Activated naive CD4-positive, alpha-beta T cell treated with anti-CD3 and anti-CD28 coated beads, Interleukin-2, amount 10 ng/mL, durations not matched to agents 7 days and 5 days (primary cell): ENCODE results near the gene CAPZB.
A peak's percentile ranks its signal among the peaks of the same experiment; 100 is the strongest.

Source experiments
- CTCF ChIA-PET: fragments of 350-600 bp; sonication (Branson Sonifier 250); formaldehyde crosslinking; loops from one replicate; lab custom pipeline; 2021; ENCODE audit warnings: antibody characterized with exemption; lab: Charles Lee
- DNase-seq: peaks from one replicate; pipeline ENCODE4 v3.0.0-alpha.2; 2020
- H3K27ac Mint-ChIP-seq: one replicate; pipeline ENCODE4 v1.8.0; 2021; ENCODE audit warnings: mild to moderate bottlenecking, moderate library complexity, mixed read lengths
- H3K27me3 Mint-ChIP-seq: one replicate; pipeline ENCODE4 v1.8.0; 2021; ENCODE audit warnings: mild to moderate bottlenecking, mixed read lengths
- H3K36me3 Mint-ChIP-seq: one replicate; pipeline ENCODE4 v1.8.0; 2021; ENCODE audit warnings: mixed read lengths
- H3K4me1 Mint-ChIP-seq: one replicate; pipeline ENCODE4 v1.8.0; 2021; ENCODE audit warnings: mixed read lengths
- H3K4me3 Mint-ChIP-seq: one replicate; pipeline ENCODE4 v1.8.0; 2021; ENCODE audit warnings: mild to moderate bottlenecking, moderate library complexity, mixed read lengths
- H3K9me3 Mint-ChIP-seq: one replicate; pipeline ENCODE4 v1.8.0; 2021; ENCODE audit warnings: mixed read lengths

Gene CAPZB

DNA sequence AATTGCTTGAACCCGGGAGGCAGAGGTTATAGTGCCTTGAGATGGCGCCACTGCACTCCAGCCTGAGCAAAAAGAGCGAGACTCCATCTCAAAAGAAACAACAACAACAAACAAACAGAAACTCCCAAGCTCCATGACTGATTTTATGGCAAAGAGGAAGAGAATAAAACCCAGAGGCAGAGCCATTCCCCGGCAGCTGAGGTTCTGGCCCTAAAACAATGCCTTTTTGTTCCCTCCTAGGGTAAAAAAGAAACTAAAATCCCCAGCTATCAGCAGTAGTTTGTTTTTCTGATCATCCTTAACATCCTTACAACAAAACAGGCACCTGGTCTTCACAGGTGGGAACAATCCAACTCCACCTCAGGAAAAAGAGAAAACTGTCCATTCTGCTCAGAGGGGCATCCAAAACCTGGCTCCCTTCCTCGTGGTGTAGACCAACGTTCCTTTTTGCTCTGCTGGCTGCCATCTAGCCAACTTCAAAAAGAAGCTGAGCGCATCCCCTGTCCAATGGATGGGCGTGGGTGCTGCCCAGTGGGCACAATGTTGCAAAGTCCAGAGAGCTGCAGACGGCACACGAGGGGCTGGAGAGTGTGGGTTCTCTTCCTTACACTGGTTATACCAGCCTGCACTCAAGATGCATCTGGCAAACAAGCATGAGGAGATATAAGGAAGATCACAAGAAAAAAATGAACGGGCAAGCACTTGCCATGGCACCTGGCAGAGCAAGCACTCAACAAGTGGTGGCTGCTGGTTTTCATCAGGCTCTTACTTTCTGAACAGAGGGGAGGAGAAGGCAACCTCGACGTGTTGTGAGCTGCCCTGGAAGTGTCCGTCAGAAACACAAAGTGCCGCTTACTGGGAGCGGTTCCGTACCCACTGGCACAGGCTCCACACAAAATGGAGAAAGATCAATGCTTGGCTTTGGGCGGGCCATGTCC, 118.5 kb downstream of the CAPZB start:
- CTCF ChIA-PET: interaction anchor here (1.3 to 1.4 kb wide), 2 partner anchors 24 to 215 kb away, joined by 3 to 5 read pairs; no protein-coding TSS in a partner anchor
- Mint-ChIP-seq H3K4me1 (peaks cover 6% of the 10 kb centered on the region), H3K27ac (peak overlapping the region; percentile 73), H3K36me3 (peaks cover 16% of the 10 kb centered on the region), H3K27me3 (no peaks in the 10 kb centered on the region), H3K9me3 (no peaks in the 10 kb centered on the region), H3K4me3 (no peak overlapping the region)
- DNase-seq: no peak

DNA sequence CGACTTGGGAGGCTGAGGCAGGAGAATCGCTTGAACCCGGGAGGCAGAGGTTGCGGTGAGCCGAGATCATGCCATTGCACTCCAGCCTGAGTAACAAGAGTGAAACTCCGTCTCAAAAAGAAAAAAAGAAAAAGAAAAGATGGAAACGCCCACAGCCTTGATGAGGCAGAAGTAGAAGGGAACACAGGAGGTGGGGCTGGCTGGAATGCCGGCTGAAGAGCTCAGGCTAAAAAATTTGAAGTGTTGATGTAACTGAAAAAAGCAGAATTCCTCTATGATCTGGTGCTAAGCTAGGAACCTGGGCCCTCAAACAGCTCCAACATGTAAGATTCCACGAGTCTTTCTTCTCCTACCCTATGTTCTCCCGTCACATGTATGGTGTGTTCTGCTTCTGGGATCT, 119.6 kb downstream of the CAPZB start:
- Mint-ChIP-seq H3K36me3 (peaks cover 15% of the 10 kb centered on the region), H3K4me1 (peaks cover 15% of the 10 kb centered on the region), H3K9me3 (no peaks in the 10 kb centered on the region), H3K27me3 (no peaks in the 10 kb centered on the region), H3K27ac (no peak overlapping the region), H3K4me3 (no peak overlapping the region)
- DNase-seq: no peak
- CTCF ChIA-PET: interaction anchor here (1.3 kb wide), 2 partner anchors 24 to 216 kb away, joined by 3 to 4 read pairs; no protein-coding TSS in a partner anchor

DNA sequence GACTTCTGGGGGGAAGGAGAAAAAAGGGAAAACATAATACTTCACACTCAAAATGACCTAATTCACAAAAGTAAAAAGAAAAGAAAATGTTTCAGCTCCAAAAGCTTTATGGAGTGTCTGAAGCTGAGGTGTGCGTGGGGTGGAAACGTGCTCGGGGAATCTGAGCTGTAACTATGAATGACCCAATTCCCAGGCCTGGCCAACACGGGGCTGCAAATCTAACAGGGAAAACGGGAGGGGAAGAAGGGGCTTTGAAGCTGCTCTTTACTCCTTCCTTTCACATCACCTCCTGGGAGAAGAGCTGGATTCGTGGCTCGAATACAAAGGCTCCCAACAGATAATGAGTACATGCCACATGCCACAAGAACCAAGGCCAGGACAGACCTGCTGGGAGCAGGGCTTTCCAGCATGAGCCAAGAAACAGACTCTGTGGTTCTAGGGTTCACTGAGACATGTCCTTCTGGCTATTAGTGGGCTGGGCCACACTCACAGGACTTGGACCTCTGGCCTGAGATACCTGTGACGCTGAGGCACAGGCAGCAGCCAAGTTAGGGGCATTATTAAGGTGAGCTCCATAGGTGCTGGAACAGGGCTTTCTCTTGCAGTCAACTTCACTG, 121.7 kb downstream of the CAPZB start:
- H3K27ac Mint-ChIP-seq: no peak overlapping the region
- DNase-seq: no peak
- no peaks in the 10 kb centered on the region for H3K9me3 Mint-ChIP-seq
- no peaks in the 10 kb centered on the region for H3K27me3 Mint-ChIP-seq
- CTCF ChIA-PET: no interaction called here
- H3K4me1 Mint-ChIP-seq: peaks cover 30% of the 10 kb centered on the region
- H3K36me3 Mint-ChIP-seq: peaks cover 18% of the 10 kb centered on the region
- H3K4me3 Mint-ChIP-seq: no peak overlapping the region

DNA sequence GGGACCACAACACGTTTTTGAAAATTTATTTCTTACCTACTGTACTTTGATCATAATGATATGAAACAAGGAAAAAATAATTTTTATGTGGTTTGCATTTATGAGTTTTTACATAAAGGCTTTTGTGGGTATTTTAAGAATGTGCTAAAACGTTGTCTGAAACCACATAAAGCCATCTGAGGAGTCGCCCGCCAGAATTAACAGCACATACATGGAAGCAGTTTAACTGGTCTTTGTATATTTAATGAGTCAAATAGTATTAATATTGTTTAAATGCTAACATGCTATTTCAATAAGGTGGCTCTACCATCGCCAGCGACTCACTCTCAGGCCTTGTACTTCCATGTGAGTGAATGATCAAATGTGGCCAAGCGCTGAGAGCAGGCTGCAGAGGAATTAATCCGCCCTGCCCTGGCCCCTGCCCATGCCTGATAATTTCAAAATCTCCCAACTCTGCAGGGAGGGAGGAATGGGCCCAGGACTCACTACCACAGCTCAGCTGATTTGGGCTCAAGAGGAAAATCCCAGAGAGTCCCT, 123.7 kb downstream of the CAPZB start:
- CTCF ChIA-PET: no interaction called here
- no peak overlapping the region for H3K4me3 Mint-ChIP-seq

DNA sequence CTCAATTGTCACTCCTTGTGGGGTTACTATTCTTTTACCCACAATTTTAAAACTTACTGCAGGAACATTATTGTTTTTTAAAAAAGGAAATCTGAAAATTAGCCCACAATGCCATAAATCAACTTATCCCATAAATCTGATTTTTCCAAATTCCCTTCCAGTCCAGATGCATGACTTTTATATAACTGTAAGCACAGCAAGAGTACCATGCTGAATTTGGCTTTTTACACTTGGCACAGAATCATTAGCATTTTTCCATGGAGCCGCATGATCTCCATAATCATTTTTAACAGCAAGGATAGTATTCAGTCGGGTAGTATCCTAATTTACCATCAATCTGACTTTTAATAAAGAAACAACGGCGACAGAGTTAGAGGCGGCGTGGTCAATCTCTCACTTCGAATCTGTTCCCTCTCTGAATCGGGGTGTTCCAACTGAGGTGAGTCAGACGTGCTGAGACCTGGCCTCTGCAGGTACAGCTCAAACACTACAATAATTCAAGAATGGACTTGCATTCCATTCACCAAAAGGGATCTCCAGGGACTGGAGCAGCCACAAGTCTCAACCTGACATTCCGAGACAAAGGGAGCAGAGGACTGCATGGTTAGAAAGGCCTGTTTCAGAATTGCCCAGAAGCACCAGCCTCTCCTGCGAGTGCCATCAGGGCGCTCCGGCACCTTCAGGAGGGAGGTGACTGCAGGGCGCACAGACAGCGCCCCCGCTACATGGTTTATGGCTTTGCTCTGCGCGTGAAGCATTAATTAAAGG, 124.3 kb downstream of the CAPZB start:
- Mint-ChIP-seq H3K36me3 (peaks cover 28% of the 10 kb centered on the region), H3K4me3 (no peak overlapping the region), H3K27me3 (no peaks in the 10 kb centered on the region), H3K9me3 (no peaks in the 10 kb centered on the region), H3K27ac (peak overlapping the region; percentile 56), H3K4me1 (peaks cover 27% of the 10 kb centered on the region)
- CTCF ChIA-PET: no interaction called here
- no peak for DNase-seq

More for the DNA sequence above, 123.7 kb downstream of the CAPZB start:
- peaks cover 28% of the 10 kb centered on the region for H3K4me1 Mint-ChIP-seq
- DNase-seq: no peak
- peaks cover 24% of the 10 kb centered on the region for H3K36me3 Mint-ChIP-seq
- H3K9me3 Mint-ChIP-seq: no peaks in the 10 kb centered on the region
- H3K27ac Mint-ChIP-seq: no peak overlapping the region
- H3K27me3 Mint-ChIP-seq: no peaks in the 10 kb centered on the region

DNA sequence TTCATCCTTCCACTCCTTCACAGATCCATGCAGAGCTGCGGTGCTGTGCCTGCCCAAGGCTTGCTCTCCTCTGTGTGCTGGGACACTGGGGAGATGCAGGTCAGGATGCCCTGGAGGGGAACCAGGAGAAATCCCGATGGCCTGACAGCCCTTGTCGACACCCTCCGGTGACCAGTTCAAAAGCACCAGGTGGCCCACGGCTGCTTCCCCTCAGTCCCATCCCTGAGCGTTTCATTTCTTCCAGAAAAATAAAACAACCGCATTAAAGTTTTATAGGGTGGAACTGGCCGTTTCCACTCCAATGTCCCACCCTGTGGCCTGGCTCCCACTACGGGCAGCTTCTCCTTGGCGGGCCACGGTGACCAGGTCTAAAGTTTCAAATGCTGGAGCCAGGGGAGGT, 124.9 kb downstream of the CAPZB start:
- no peaks in the 10 kb centered on the region for H3K9me3 Mint-ChIP-seq
- H3K36me3 Mint-ChIP-seq: peaks cover 34% of the 10 kb centered on the region
- H3K27ac Mint-ChIP-seq: peak overlapping the region; percentile 78
- peaks cover 27% of the 10 kb centered on the region for H3K4me1 Mint-ChIP-seq
- H3K4me3 Mint-ChIP-seq: no peak overlapping the region
- H3K27me3 Mint-ChIP-seq: no peaks in the 10 kb centered on the region
- CTCF ChIA-PET: no interaction called here
- no peak for DNase-seq

DNA sequence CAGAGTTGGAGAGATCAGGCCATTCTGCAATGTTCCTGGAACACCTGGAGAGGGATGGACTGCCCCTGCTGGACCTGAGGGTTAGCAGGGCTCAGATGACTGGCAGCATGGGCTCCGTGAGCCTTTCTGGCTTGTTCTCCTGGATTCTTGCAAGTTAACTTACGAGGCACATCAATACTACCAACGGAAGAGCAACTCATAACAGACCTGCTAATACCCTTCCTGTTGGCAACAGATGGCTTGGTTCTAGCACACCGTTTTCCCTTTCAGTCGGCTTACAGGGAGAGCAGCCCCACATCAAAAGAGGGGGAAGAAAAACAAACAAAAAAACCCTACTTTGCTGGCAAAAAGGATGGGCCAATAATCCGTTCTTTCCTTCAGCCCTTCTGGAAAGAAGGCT, 125.3 kb downstream of the CAPZB start:
- Mint-ChIP-seq H3K36me3 (peaks cover 33% of the 10 kb centered on the region), H3K4me3 (no peak overlapping the region), H3K27ac (peak overlapping the region; percentile 78), H3K4me1 (peaks cover 27% of the 10 kb centered on the region), H3K27me3 (no peaks in the 10 kb centered on the region), H3K9me3 (no peaks in the 10 kb centered on the region)
- DNase-seq: no peak
- CTCF ChIA-PET: no interaction called here

DNA sequence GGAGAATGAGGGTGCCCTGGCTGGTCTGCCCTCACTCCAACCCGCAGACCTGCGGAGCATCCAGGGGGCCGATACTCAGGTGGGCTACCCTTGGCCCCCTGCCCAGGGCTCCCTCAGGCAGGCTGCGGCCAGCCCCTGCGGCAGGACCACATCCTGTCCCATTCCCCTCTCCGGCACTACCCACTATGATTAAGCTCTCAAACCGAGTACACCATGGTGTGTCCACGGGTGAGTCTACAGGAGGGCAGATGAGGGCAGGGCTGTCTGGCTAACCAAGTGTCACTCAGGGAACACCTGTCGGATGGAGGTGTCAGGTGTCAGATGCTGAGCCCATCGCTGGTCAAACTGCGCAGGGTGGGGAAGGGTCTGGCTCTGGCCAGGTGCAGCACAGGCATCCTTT, 126.0 kb downstream of the CAPZB start:
- no peaks in the 10 kb centered on the region for H3K9me3 Mint-ChIP-seq

DNA sequence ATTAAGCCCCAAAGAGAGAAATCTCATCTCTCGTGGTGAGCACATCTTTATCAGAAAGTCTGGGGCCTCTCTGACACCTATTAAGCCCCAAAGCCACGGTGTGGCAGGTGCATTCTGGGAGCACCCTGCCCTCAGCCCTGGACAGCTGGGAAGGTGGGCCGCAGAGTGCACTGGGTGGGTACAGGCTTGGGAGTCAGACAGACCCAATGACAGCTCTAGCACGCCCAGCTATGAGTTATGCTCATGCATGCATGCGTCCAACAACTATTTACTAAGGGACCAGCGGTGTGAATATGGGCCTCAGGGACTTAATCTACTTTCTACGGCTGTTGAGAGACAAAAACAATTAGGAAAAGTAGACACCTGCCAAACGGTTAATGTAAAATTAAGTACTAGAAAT, 126.6 kb downstream of the CAPZB start:
- H3K9me3 Mint-ChIP-seq: no peaks in the 10 kb centered on the region
- no peak for DNase-seq
- H3K4me1 Mint-ChIP-seq: peaks cover 27% of the 10 kb centered on the region
- H3K36me3 Mint-ChIP-seq: peaks cover 41% of the 10 kb centered on the region
- CTCF ChIA-PET: no interaction called here
- H3K27me3 Mint-ChIP-seq: no peaks in the 10 kb centered on the region
- H3K4me3 Mint-ChIP-seq: no peak overlapping the region
- H3K27ac Mint-ChIP-seq: no peak overlapping the region

More for the DNA sequence above, 126.0 kb downstream of the CAPZB start:
- H3K4me1 Mint-ChIP-seq: peaks cover 27% of the 10 kb centered on the region
- no peaks in the 10 kb centered on the region for H3K27me3 Mint-ChIP-seq
- H3K27ac Mint-ChIP-seq: no peak overlapping the region
- H3K36me3 Mint-ChIP-seq: peaks cover 35% of the 10 kb centered on the region
- CTCF ChIA-PET: interaction anchor here (0.6 kb wide), 1 partner anchor 288 kb away, joined by 5 read pairs; no protein-coding TSS in a partner anchor
- no peak for DNase-seq
- H3K4me3 Mint-ChIP-seq: no peak overlapping the region

DNA sequence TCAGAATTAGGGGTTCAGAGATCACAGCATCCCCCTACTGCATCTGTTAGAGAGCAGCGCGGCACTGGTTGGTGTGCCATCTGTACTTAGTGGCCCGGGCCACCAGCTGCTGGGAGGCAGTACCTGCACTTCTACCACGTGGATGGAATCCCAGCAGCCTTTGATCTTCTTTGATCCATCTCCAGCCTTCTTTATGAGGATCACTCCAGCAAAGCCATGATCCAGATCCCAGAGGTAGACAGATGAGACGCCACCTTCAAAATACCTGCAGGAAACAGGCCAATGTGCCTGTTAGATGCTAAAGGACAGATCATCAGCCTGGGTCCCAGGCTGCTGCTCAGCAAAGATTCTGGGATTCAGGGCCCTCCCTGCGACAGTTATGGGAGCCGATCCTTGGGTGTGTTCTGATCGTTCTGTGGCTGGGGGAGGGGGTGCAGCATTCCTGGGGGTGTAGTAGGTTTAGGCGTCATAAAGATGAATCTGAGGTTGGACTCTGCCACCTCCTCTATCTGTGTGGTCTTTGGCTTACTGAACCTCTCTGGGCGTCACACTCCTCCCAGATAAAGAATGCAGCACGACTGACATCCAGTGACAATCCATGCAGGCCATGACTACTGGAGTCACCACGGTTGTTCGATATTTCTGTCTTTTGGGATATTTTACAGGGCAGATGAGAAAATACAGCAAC, 127.9 kb downstream of the CAPZB start:
- Mint-ChIP-seq H3K27ac (peak overlapping the region; percentile 16), H3K36me3 (peaks cover 46% of the 10 kb centered on the region), H3K4me1 (peaks cover 24% of the 10 kb centered on the region), H3K4me3 (no peak overlapping the region), H3K27me3 (no peaks in the 10 kb centered on the region), H3K9me3 (no peaks in the 10 kb centered on the region)
- CTCF ChIA-PET: no interaction called here
- DNase-seq: no peak

DNA sequence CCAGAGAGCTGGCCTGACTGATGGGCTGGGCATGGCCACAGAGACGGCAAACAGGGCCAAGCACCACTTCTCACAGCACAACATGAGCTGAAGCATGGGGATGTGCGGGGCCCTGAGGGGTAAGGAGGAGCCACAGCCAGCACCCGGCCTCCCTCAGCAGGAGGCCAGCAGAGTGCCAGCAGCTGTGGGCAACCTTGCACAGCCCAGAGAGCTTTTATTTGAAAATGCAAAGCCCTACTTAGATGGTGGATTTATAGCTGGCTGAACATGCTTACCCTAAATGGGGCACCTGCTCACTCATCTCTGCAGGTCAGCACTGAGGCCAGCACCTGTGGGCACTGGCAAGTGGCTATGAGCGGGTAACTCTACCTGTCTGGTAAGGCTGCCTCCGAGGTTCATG, 129.1 kb downstream of the CAPZB start:
- CTCF ChIA-PET: no interaction called here
- Mint-ChIP-seq H3K4me3 (no peak overlapping the region), H3K4me1 (peaks cover 20% of the 10 kb centered on the region), H3K36me3 (peaks cover 54% of the 10 kb centered on the region), H3K27ac (no peak overlapping the region), H3K27me3 (no peaks in the 10 kb centered on the region), H3K9me3 (no peaks in the 10 kb centered on the region)
- DNase-seq: no peak

DNA sequence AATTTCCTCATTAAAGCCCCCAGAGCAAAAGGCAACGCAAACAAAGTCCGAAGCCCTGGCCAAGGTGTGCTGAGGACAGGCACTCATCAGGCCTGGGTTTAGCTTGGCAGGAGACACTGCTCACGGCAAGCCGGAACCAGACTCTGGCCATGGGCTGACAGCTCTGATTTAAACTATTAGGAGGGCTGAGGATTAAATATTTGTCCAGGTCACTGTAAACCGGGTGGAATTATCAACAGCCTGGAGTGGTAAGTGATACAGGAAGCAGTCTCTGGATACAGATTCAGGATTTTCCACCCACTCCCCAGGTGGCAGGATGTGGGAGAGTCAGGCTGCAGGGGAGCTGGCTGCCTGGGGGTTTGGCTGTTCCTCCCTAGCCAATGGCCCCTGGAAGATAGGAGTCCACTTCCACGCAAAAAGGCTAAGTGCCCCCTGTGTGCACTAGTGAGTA, 130.8 kb downstream of the CAPZB start:
- H3K4me3 Mint-ChIP-seq: no peak overlapping the region
- CTCF ChIA-PET: interaction anchor here (1.4 kb wide), 1 partner anchor 299 kb away, joined by 4 read pairs; no protein-coding TSS in a partner anchor
- H3K27ac Mint-ChIP-seq: no peak overlapping the region
- peaks cover 3% of the 10 kb centered on the region for H3K4me1 Mint-ChIP-seq
- no peaks in the 10 kb centered on the region for H3K27me3 Mint-ChIP-seq
- H3K9me3 Mint-ChIP-seq: no peaks in the 10 kb centered on the region
- no peak for DNase-seq
- H3K36me3 Mint-ChIP-seq: peaks cover 58% of the 10 kb centered on the region

DNA sequence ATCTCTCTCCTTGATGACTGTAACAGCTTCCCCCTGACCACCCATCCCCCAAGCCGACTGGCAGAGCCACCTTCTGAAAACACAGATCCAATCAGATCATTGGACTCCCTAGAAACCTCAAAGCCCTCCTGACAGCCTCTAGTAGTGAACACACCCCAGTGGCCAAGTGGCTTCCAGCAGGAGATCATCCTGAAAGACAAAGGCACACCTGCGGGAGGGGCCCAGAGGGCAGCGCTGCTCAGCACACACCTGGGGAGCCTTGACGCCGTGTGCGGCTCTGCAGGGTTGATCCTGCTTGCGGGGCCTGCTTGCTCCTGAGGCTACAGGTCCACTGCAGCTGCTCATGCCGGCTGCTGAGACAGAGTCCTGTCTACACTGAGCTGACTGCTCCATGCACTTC, 131.7 kb downstream of the CAPZB start:
- no peaks in the 10 kb centered on the region for H3K9me3 Mint-ChIP-seq

More for the DNA sequence above, 131.7 kb downstream of the CAPZB start:
- Mint-ChIP-seq H3K27ac (peak overlapping the region; percentile 68), H3K36me3 (peaks cover 61% of the 10 kb centered on the region), H3K4me1 (no peaks in the 10 kb centered on the region), H3K4me3 (no peak overlapping the region), H3K27me3 (no peaks in the 10 kb centered on the region)
- DNase-seq: no peak
- CTCF ChIA-PET: no interaction called here
